A204.1 (cell line): ENCODE measurements around the gene MARCHF3.
"Not testable (repeated sequence)": the region's sequence is repeated elsewhere in the genome, so short reads cannot be mapped to it uniquely, and the experiment has no call there.

ENCODE experiments used
- FAIRE-seq: peaks from 2 replicates; lab custom pipeline; 2012; peaks lifted over from hg19 to GRCh38; lab: Jason Lieb, UNC

Gene MARCHF3

DNA sequence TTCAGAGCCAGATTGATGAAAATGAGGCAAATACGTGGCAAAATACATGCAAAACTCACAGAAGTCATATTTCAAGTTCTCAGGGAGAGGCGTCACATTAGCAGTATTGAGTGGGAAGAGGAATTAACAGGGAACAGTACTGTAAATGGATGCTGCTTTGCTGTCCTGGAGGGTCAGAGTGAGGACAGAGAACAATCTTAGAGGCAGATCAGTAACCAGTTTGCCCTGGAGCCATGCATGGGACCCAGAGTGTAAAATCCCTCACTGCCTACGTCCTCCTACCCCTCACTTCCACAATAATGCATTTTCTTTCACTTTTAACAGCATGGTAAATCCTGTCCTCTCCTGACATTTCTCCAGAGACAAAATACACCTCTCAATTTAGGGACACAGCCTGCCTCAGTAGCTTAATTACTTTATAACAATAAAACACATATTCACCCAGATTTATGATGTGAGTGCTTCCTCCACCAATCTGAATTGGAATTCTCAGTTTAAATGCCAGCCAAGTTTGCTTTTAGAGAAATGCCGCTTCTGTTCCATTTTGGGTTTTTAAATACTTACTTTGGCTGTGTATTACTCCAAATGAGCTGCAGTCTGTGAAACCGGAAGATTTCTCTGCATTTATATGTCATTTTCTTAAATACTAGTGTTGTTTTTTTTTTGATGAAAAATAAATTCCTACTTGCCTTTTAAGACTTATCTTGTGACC, 183.5 kb downstream of the MARCHF3 start:
- FAIRE-seq: no peak

GRCh38 chr5:126846344-126846743, 184.0 kb downstream of the MARCHF3 start:
- no peak for FAIRE-seq

DNA sequence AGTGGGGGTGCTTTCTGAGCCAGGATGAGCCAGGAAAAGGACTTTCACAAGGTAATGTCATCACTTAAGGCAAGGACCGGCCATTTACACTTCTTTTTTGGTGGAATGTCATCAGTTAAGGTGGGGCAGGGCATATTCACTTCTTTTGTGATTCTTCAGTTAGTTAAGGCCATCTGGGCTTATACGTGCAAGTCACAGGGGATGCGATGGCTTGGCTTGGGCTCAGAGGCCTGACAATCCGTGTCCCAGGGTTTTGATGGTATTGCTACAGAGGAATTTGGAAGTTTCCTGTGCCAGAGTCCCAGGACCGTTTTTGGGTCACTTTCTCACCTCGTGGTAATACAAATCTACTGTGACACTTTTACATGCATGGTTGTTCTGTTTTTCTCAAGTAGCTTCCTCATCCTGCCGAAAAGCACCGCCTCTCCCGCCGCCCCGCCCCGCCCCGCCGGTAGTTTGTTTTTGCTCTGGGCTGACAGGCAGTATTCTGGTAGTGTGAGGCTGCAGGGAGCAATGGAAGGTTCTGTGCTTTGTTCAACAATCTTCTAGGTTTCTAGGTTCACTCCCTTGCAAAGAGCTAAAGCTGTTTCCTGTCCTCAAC, 184.8 kb downstream of the MARCHF3 start:
- FAIRE-seq: not testable (repeated sequence)

GRCh38 chr5:126843375-126843774, 187.0 kb downstream of the MARCHF3 start:
- FAIRE-seq: not testable (repeated sequence)

- FAIRE-seq: not testable (repeated sequence)
Observed at GRCh38 chr5:126839407-126839806, 191.0 kb downstream of the MARCHF3 start.

GRCh38 chr5:126837906-126838539, 192.3 kb downstream of the MARCHF3 start:
- no peak for FAIRE-seq

- no peak for FAIRE-seq
Observed at GRCh38 chr5:126837242-126837641, 193.1 kb downstream of the MARCHF3 start.

DNA sequence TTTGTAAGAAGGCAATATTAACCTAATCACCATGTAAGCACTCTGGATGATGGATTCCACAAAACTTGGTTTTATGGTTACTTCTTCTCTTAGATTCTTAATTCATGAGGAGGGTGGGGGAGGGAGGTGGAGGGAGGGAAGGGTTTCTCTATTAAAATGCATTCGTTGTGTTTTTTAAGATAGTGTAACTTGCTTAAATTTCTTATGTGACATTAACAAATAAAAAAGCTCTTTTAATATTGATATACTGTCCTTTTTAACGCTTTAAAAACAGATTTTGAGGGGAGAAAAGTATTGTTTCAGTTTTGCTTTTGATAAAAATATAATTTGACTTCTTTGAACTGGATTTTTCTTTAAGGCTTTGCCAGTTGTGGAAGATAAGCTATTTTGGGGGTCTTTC, 193.6 kb downstream of the MARCHF3 start:
- no peak for FAIRE-seq

DNA sequence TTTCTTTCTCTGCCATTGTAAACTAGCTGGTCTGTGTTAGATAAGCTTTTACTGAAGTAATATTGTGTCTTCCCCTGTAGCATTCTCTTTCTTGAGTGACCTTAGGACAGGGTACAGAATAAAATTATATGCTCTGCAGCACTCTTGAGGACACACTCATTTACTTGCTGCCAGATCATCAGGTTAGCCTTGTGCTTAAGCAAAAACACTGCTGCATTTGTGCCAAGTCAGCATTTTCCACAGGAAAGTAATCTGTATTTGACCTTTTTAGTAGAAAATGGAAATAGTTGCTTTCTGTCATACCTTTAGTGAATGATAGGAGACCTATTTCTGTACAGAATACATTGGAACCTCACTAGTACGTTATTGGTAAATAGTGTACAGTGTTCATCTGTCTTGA, 199.2 kb downstream of the MARCHF3 start:
- no peak for FAIRE-seq

- no peak for FAIRE-seq
Observed at GRCh38 chr5:126830061-126830460, 200.3 kb downstream of the MARCHF3 start.

GRCh38 chr5:126829098-126829497, 201.3 kb downstream of the MARCHF3 start:
- FAIRE-seq: no peak

DNA sequence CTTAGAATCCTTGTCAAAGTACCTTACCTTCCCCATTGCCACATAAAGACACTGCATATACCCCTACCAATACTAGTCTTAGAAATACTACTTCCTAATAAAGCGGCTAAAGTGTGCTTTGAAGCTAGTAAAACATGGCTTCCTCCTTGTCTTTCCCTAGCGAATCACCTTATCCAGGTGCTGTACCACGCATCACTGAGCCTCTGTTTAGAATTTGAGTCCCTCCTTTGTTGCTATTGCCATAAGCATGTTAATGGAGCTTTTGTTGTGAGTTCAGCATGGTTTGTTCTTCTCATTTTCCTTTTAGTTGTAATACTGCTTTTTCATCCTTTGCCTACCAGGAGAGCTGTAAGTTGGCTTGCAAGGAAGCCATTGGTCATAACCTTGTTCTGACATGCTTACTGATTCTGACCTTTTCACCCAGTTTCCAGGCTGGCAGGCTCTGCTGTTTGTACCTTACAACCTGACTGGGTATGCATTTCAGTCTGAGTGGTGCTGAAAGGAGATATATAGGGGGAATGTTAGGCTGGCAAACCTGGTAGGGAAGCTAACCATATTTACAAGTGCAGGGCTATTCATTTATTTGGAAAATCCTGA, 203.6 kb downstream of the MARCHF3 start:
- no peak for FAIRE-seq

GRCh38 chr5:126819253-126819652, 211.1 kb downstream of the MARCHF3 start:
- no peak for FAIRE-seq

DNA sequence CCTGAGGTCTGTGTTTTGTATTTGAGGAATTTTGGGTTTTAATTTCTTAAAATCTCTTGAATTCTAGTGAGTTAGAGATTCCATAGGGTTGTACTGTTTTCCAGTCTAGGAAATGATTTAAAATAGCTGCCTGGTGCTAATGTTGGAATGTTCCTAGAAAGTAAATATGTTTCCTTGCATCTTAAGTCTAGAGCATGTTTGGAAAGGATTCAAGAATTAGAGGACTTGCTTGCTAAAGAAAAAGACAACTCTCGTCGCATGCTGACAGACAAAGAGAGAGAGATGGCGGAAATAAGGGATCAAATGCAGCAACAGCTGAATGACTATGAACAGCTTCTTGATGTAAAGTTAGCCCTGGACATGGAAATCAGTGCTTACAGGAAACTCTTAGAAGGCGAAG, 211.6 kb downstream of the MARCHF3 start:
- FAIRE-seq: no peak
